Endothelial cell of hepatic sinusoid (primary cell): Measurements from ENCODE around the gene DDX23.

Source experiments
- in situ Hi-C: cut with HindIII; loops from 2 replicates; pipeline ENCODE4 v1.10.0; 2017; ENCODE audit warnings: low sequenced_read_pairs

Gene DDX23

DNA sequence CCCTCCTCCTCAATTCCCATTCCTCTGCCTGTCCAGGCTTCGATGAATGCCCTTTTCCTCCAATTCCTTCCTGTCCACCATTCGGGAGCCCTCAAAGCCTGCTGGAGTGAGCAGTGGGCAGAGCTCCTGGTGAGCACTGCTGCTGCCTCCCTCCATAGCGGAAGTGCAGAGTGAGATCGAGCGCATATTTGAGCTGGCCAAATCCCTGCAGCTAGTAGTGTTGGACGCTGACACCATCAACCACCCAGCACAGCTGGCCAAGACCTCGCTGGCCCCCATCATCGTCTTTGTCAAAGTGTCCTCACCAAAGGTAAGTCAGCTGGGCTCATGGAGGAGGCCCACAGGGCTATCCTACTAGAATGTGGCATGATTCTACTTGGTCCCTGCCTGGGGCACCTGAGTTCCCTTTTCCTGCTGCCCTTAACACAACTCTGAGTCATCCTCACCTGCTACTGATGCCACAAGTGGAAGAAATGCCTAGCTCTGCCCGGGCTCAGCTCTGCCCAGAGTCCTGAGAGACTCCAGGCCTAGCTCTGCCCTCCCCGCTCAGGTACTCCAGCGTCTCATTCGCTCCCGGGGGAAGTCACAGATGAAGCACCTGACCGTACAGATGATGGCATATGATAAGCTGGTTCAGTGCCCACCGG is 25.6 kb downstream of the DDX23 start:
- in situ Hi-C loops = loop anchor here (5.0 kb wide), 1 partner anchor 36 kb away; no protein-coding TSS in a partner anchor

DNA sequence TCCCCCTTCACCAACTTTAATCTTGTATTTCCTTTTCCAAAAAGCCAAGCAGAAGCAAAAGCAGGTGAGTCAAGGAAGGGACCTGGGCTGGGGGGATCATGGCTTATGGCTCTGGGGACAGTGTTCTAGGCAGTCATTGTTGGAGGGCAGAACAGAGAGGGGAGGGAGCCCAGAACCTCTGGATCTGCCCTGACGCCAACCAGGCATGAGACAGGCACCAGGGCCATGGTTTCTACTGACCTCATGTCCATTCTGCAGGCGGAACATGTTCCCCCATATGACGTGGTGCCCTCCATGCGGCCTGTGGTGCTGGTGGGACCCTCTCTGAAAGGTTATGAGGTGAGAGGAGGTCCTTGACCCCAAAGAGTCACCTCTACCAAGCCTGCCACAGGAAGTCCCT is 27.1 kb downstream of the DDX23 start:
- in situ Hi-C loops = loop anchor here (5.0 kb wide), 1 partner anchor 37 kb away; no protein-coding TSS in a partner anchor

DNA sequence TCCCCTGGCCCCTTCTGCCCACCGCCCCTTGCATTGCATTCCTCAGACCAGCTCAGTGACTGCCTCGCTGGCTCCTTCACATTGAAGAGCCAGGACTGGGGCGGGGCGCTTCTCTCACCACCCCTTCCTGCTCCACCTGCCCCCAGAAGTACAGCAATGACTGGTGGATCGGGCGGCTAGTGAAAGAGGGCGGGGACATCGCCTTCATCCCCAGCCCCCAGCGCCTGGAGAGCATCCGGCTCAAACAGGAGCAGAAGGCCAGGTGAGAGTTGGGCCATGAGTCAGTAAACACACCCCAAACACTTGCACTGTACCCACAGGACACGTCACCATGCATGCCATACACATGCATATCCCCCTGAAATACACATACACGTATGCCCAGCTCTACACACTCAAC is 27.9 kb downstream of the DDX23 start:
- in situ Hi-C loops = no loop called here

DNA sequence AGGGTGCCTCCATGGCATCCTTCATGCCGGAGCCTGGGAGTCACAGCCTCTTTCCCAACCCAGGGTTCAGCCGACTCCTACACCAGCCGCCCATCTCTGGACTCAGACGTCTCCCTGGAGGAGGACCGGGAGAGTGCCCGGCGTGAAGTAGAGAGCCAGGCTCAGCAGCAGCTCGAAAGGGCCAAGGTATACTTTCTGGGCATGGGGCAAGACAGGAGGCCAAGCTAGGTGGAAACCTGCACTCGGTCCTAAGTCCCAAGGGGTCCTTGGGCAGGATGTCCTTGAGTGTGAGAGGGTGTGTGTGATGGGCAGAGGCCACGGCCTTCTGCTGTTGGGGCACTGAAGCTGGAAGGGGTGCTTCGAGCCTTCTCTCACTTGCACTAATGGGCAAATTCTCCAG is 28.7 kb downstream of the DDX23 start:
- in situ Hi-C loops = no loop called here

DNA sequence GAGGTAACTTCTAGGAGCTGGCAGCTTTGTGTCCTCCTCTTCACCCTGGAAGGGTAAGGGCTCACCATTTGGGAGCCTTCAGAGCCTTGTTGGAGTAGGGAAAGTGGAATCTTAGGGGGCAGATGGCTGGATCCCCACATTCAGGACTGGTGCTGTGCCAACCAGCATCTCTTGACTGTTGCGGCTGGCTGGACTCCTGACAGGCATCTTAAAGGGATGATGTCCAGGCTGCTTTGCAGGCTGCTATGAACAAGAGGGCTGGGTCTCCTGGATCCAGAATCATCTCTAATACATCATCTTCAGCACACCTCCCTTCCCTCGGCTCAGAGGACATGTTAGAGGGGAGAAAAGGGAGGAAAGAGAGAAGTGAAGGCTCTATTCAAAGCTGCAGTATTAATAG is 29.3 kb downstream of the DDX23 start:
- in situ Hi-C loops = no loop called here

DNA sequence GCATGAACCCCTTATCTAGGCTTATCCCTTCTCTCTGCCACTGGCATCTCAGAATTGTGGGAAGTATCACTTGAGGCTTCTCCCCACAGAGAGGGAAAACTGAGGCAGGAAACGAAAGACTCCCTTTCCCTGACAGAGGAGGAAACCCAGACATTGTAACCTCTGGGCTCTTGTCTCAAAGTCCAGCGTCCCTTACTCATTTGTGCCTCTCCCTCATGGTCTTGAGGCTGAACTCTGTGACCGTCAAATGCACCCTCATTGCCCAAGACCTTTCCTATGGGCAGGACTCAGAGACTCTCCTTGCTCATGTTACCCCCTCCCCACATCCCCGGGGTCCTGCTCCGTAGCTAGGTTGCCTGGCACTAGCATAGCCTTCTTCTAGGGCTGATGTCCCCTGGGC is 29.8 kb downstream of the DDX23 start:
- in situ Hi-C loops = no loop called here

DNA sequence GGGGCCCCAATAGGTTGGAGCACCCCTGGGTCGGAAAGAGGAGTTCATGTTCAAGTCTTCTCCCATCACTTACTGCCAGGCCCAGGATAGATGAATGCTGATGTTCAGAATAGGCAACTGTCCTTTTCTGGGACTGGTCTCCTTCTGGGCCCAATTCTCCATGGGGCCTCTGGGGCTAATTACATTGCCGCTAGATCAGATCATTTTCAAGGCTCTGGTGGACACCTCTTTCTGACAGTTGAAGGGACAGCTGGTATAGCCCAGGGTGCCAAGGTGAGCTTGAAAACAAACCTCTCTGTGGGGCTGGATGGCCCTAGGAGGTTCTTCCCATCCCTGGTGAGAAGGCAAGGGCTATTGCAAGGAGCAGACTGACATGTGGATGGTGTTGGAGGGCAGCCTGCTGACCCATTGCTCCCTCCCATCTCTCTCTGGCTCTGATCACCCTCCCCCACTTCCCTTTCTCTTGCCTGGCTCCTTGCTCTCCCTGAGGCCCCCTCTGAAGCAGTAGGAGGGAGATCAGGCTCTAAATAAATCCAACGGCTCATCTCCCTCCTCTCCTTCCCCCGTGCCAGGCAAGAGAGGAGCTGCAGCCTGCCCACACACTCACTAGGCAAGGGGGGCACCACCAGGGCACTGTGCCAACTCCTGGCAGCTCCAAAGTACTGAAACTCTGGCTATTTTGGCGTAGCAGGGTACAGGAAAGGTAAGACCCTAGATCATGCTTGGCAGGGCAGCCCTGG is 31.8 kb downstream of the DDX23 start:
- in situ Hi-C loops = no loop called here

DNA sequence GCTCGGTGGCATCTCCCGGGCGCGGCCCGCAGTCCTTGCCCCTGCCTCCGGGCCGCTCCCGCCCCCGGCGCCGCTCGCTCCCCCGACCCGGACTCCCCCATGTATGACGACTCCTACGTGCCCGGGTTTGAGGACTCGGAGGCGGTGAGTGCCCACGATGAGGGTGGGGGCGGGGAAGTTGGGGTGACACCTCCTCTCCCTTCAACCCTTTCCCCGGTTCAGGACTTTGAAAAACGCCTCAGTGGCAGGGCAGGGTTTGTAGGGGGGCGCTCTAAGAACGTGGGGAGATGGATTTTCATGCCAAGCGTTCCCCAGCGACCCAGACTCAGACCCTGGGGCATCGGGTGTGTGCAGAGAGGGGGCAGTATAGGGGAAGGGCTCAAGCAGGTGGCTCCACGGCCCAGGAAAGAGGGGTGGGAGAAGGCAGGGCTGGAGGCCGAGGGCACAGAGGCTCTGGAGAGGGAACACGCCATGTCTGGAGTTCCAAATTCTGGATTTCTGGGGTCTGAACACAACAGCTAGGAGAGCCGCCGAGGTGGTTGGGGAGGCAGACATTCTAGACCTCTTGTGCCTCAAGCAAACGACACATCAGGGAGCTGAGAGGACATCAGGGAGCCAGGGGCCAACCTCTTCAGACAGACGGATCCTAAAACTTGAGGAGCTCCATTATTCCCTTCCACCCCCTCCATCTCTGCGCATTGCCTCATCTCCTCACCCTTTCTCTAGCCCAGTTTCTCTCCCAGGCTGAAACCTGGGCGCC is 33.0 kb downstream of the DDX23 start:
- in situ Hi-C loops = no loop called here

DNA sequence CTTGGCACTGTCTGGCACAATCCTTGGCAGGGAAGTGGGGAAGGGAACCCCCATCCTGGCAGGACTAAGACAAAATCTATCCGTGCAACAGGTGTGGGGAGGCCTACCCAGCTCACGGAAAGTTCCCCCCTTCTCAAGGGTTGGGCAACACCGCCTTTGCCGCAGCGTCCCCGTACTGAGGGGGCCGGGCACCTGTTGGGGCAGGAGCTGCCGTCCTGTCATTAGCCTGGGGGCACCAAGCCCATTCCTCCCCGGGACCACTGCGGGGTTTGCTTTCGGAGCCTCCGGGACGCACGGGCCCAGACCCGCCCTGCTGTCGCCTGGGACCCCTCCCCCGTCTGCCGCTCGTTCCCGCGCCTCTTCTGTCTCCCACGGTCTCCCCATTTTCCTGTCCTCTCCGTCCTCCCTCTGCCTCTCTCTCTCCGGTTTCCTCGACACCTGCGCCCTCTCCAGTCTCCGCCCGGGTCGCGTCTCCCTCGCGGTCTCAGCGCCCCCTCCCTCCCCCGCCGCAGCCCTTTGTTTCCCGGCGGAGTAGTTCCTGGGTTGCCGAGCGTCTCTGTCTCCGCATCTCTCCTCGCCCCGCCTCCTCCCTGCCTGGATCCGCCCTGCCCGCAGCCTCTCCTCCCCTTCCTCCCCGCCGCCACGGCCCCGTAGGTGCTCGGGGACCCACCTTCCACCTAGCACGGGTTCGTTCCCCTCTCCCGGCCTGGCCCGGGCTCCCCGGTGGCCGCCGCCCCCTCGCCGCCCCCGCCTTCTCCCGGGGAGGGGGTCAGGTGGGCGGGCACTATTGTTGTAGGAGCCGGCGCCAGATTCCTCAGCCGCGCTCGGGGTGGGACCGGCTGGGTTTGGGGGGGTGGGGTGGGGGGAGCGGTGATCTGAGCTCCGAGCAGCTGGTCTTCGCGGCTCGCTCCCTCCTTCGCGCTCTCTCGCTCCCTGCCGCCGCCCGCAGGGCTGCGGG is 33.8 kb downstream of the DDX23 start, which contains the start of gene CACNB3:
TSS of gene CACNB3 (plus strand) at position 624 of the 958 bp plus-strand sequence. CDS start 434 bp downstream, outside the sequence.
- in situ Hi-C loops = no loop called here

DNA sequence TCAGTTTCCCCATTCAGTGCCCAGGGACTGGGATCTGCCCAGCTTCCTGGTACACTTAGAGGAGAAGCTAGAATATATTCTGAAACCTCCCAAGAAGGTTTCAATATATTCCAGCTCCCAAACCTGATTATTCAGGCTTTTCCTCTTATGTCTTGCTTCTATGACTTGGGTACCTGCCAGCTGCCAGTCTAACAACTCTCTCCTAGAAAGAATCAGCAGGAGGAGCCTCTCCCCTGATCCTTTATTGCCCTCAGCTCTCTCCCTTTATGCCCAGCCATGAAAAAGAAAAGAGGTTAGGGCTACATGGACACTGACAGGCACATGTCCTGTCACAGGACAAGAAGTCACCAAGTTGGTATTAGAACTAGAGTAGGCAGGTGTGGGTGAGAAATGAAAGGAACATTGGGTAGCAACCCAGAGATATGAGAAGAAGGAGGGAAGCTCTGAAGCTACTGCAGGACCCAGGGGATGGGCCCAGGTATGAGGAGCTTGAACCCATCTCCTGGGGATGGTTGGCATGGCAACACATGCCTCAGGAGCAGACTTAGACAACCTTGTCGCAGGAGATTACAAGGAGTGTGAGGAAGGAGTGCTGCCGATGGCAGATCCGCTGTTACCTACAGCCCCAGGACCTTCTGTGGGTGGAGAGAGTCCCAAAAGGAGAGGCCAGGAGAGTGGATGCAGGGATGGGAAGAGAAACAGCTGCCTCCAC is 35.7 kb downstream of the DDX23 start:
- in situ Hi-C loops = no loop called here

DNA sequence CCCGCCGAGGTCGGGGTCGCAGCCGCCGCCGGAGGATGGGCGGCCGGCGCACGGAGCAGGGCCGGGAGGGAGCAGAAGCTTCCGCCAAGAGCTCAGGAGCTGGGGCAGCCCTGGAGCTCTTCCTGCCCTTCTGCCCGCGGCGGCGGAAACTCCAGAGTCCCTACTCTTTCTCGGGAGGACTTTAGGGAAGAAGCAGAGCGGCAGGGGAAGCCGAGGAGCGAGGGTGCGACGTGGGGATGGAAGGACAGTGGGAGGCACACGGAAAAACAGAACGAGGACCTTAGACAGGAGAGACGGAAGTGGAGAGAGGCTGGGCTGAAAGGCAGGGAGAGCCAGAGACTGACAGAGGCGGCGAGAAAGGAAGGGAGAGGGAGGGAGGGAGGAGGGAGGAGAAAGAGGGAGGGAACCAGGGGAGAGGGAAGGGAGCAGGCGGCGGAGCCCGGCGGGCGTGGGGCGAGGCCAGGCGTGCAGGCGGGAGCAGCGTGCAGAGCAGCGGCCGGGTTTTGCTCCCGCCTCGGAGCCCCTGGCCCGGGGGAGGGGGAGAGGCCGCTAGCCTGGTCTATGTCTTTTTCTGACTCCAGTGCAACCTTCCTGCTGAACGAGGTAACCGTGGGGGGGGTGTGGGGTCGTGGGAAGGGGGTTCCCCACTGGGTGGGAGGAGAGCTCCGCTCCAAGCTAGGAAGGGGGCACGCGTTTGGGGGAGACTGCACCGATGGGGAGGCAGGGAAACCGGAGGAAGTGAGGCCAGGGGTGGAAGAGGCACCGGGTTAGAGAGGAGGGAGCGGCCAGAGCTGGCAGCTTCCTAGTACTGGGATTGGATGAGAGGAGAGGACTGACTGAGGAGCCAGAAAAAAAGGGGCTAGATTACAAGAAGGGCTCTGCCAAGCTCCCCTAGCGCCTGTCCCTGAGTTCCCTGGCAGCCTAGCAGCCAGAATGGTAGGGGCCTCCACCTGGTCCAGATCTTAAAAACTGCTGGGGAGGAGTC is 36.5 kb downstream of the DDX23 start:
- in situ Hi-C loops = no loop called here

DNA sequence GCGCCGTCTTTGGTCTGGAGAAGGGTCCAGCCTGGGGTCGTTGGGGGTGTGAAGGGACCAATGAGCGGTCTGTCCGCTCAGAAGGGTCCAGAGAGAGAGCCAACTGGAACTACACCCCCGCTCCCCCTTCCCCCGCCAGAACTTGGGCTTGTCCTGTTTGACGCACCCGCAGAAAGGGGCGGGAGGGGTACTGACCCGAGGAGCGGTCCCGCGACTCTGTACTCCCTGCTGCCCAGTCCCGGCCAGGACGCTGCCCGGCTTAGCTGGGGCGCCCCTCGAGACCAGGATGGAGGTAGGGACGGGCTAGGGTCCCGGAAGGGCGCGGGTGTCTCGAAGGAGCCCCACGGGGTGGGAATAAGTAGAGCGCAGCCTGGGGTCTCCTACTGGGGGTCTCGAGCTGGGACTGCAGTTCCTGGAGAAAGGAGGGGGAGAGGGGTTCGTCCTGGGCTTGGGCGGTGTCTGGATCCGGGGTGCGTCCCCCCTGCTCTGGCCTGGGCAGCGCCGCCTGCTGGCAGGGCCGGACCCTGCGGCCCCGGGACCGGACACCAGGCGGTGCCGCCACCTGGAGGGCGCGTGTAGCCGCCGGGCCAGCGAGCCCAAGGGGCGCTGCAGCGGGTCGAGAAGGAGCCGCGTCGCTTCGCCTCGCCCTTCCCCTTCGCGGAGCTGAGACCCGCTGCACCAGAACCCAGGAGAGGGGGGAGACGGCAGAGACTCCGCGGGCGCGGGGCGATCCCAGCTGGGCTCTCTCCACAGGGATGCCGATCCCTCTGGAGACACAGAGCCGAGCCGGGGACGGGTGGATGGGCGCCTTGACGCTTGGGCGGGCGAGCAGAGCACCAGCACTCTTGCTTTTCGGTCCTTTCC is 37.5 kb downstream of the DDX23 start:
- in situ Hi-C loops = no loop called here

DNA sequence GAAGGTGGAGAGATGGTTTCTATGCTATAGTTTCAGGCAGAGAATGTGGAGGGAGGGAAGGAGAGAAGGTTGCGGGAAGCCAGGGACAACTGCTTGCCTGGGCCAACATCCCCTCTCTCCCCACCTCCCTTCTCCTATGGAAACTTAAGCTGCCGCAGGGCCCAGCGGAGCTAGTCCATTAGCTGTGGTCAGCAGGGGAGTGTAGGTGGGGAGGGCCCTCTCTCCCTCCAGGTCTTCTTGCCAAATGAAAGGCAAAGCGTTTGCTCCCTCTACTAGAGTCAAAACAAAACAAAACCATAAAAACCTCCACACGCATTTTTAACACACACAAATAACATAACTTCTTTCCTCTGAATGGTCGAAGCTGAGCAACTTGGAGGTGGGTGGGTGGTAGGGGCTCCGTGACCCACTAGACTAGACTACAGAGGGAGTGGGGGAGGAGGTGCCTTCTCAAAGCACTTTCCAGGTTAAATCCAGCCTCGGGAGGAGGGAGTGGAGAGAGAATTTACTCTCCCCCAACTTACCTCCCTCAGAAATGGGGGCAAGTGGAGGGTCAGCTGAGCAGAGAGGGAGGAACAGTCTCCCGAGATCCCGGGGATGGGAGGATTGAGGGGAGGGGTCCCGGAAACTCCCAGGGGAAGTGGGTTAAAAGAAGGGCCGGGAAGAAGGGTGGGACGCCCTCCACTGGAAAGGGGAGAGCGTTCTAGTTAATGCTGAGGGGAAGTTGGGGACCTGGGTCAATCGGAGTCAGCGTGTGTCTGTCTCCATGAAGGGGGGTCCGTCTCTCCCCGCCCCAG is 38.3 kb downstream of the DDX23 start:
- in situ Hi-C loops = no loop called here

DNA sequence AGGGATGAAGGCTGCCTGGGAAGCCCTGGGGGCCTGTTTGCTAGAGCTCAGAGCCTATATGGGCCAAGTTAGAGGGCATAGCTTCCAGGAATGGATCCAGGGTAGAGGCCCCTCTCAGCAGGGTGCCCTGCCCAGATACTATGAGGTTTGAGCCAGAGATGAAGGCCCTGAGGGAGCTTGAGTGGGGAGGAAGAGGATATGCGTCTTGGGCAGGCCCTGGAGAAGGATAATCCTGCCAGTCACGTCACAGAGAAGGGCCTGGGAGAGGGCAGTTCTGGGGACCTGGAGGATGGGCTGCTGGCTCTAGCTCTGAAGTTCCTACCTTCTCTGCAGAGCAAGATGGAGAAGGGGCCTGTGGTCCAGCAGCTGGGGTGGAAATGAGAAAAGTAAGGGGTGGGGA is 39.6 kb downstream of the DDX23 start:
- in situ Hi-C loops = no loop called here

DNA sequence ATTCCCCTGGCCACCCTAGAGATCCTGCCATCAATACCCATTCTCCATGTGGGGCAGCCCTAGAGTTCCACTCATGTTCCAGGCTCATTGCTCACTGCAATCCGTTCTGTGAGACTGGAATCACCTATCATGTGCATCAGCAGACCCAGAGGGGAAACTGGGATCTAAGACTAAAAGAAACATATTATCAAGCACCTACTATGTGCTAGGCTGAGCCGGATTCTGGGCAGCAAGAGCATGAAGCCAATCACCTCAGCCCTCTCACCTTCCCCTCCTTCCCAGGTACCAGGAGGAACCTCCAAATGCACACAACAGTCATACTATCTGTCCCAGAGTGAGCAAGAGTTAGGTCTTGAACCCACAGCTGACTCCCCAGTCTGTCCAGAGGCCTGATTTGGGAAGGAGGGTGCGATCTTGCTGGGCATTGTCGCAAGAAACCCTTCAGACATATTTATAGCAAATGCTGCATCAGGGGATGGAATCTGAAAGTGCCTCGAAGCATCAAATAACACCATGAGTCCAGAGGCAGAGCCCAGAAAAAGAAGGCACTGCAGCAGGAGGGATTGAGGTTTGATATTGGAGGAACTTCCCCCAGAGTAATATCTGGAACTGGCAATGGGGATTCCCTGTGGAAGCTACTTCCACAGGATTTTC is 40.4 kb downstream of the DDX23 start:
- in situ Hi-C loops = no loop called here

DNA sequence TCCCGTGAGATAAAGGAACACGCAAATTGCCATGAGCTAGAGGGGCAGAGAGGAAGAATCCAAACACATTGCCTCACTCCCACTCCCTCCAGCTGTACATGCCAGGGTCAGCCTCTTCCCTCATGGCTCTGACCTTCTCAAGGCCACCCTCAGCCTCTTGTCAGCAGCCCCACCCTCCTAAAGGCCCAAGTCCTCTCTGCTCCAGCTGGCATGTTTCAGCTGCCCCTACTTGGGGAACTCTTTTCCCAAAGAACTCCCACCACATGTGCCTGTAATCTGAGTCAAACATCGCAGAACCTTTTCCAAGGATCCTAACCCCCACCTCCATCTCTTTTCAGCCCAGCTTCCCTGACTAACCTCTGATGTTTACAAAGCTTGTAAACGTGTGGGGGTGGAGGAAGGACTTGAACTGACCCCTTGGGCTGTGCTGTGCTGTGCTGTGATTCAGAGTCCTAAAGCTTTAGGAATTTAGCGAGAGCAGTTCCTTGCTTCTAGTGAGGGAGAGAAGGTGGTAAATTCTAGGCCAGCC is 41.0 kb downstream of the DDX23 start:
- in situ Hi-C loops = no loop called here
